NB4 (cell line): ENCODE results near the gene ZNFX1.

Experiments used
- CTCF ChIP-seq: IDR thresholded peaks from one replicate; pipeline ENCODE4 v1.5.1; 2012; ENCODE audit warnings: low read depth, low read length
- POLR2A ChIP-seq: IDR thresholded peaks from 2 replicates; pipeline ENCODE4 v1.6.1; 2011; ENCODE audit warnings: mild to moderate bottlenecking; ENCODE audit not compliant: insufficient read length; ENCODE audit errors: extremely low read depth

GRCh38 chr20:49248301-49248700, 29.6 kb downstream of the ZNFX1 start:
- no peak for TF ChIP-seq CTCF
- no peak for TF ChIP-seq POLR2A
